Heart right ventricle (tissue), 16 donors: ENCODE results near the gene MATR3. TPM values are rescaled to one million over a fixed set of nuclear protein-coding genes. Genes with fewer than 3 reads are reported as not detected.
A peak's percentile ranks its signal among the peaks of the same experiment; 100 is the strongest.

ENCODE experiments used
- ATAC-seq, 8 donors: fragments of 200-7000 bp; cut with Tn5 transposase; one replicate each; pipeline ENCODE4 v1.9.1; 2020; ENCODE audit warnings: mild to moderate bottlenecking in 8 of 8, moderate library complexity in 8 of 8, moderate number of reproducible peaks in 1 of 8
- DNase-seq, 2 donors: peaks; one replicate each; pipeline ENCODE4 v3.0.0-alpha.2; 2020
- H3K27ac ChIP-seq, 10 donors: fragments of 200-600 bp; sonication (generic) in 2 of 10; one replicate each; pipeline versions ENCODE4 v1.5.0 to v1.8.0; 2020 to 2022; ENCODE audit warnings: mild to moderate bottlenecking in 3 of 10
- H3K27me3 ChIP-seq, 7 donors: fragments of 200-600 bp; one replicate each; pipeline ENCODE4 v1.8.0; 2021 to 2022; ENCODE audit warnings: mild to moderate bottlenecking in 2 of 7
- H3K36me3 ChIP-seq, 9 donors: fragments of 200-600 bp; sonication (generic) in 1 of 9; one replicate each; pipeline versions ENCODE4 v1.5.0 to v1.8.0; 2020 to 2022; ENCODE audit warnings: mild to moderate bottlenecking in 2 of 9
- H3K4me1 ChIP-seq, 9 donors: fragments of 200-600 bp; sonication (generic) in 1 of 9; one replicate each; pipeline versions ENCODE4 v1.5.0 to v1.8.0; 2020 to 2022; ENCODE audit warnings: mild to moderate bottlenecking in 4 of 9
- H3K4me3 ChIP-seq, 10 donors: fragments of 200-600 bp; sonication (generic) in 2 of 10; one replicate each; pipeline versions ENCODE4 v1.5.0 to v1.8.0; 2020 to 2022; ENCODE audit warnings: mild to moderate bottlenecking in 7 of 10, moderate library complexity in 2 of 10
- H3K9me3 ChIP-seq, 11 donors: fragments of 200-600 bp in 10 of 11; sonication (generic) in 2 of 11; one replicate each; pipeline versions ENCODE4 v1.5.0 to v1.8.0; 2013 to 2022; ENCODE audit warnings: mild to moderate bottlenecking in 2 of 11, control low read depth in 1 of 11, moderate library complexity in 1 of 11
- CTCF ChIP-seq, 9 donors: fragments of 200-600 bp; sonication (generic) in 2 of 9; IDR thresholded peaks; one replicate each; pipeline versions ENCODE4 v1.5.0 to v1.8.0; 2021 to 2022; ENCODE audit warnings: antibody characterized with exemption in 9 of 9, mild to moderate bottlenecking in 5 of 9, moderate library complexity in 1 of 9
- WGBS, 2 donors: extraction: QIAGEN DNeasy Blood & Tissue Kit; methylation state at CpG; one replicate each; pipeline ENCODE4 v1.1.7; 2013; ENCODE audit warnings: inconsistent platforms in 1 of 2; 5-methylcytosine and 5-hydroxymethylcytosine counted together
- intact Hi-C, 10 donors: fragments of 100-400 bp; cut with DNase I; formaldehyde crosslinking; loops; one replicate each; pipeline versions ENCODE4 v1.11.1 to v1.14.2; 2022
- polyA plus RNA-seq, 2 donors: library from polyadenylated mRNA; stranded (reverse); fragments of 200-250 nt; gene quantifications; one replicate each; pipeline ENCODE4 v1.2.3, GENCODE V29; 2013
- total RNA-seq, 10 donors: library from RNA; stranded (reverse); fragmentation: NEBNext Ultra II Directional in 3 of 10; extraction: Animal tissue kit (Norgen Biotek cat#: 25700) in 3 of 10; gene quantifications; one replicate each; pipeline versions ENCODE4 v1.2.1 to v1.2.4, GENCODE V29; 2021 to 2023
- donor health status: Arrhythmogenic right ventricular cardiomyopathy.
- donor health status: ischemic (EF 13 %, LVEDD 7.1; RV severe dilation, severe dysfunction).
- donor health status: healthy with polysubstance abuse.
- donor health status: DM: no; HTN: yes; CAD: no.
- donor health status: DM: no; HTN: no; CAD: no.
- donor health status: ischemic (EF 25% LVEDD 6.9; RV normal size, moderate dysfunction).
- donor health status: ischemic (EF 25% LVEDD 5.7; RV mildly dilated, moderate dysfunction).
- donor health status: healthy.
- donor health status: DM: yes; HTN: yes; CAD: no.
- donor health status: Ischemic cardiomyopathy.
- donor health status: ischemic (EF 35%, LVEDD 5.7; RV mildly dilated, moderate dysfunction).
- donor health status: nonischemic (EF 11% LVEDD 7.7; RV severe dilation, severe dysfunction).
- donor health status: DM: yes; HTN: yes; CAD: no.
- donor health status: PGD.
- donor health status: ischemic (EF 29% LVEDD 5.4; RV normal size, mild dysfunction).
- donor health status: nonischemic (EF 23%, LVEDD 6.1; RV moderate dilation, normal function).

Gene MATR3
- total and polyA plus RNA-seq, 12 donors: 86.8 to 209 (median 167) TPM

GRCh38 chr5:139299486-139299885, 5.9 kb downstream of the MATR3 start:
- Histone ChIP-seq H3K9me3 (no peaks in the 10 kb centered on the region), H3K27ac (no peak overlapping the region), H3K27me3 (no peaks in the 10 kb centered on the region), H3K4me1 (peaks cover 9 to 98% (median 93%) of the 10 kb centered on the region in 9 donors), H3K36me3 (peaks cover 0 to 6% (median 0%) of the 10 kb centered on the region in 9 donors), H3K4me3 (no peak overlapping the region)
- no peak for TF ChIP-seq CTCF (IDR thresholded peaks at IDR 0.05)
- ATAC-seq (peak in 1 of 8 donors; percentile 17), DNase-seq (no peak)
- WGBS, 2 donors: 53 to 57% methylated on average over 4 of the region's 4 CpGs
- intact Hi-C loops: loop anchor here in 2 of 10 donors (5.0 kb wide), 2 partner anchors 43 to 93 kb away; partner anchors contain the start of gene PAIP2 (in 2 of the 2)

GRCh38 chr5:139301808-139302499, 8.4 kb downstream of the MATR3 start:
- Histone ChIP-seq H3K4me3 (no peak overlapping the region), H3K27ac (peak overlapping the region in 2 of 10 donors; percentile 5 to 18), H3K9me3 (no peaks in the 10 kb centered on the region), H3K36me3 (peaks cover 0 to 6% (median 0%) of the 10 kb centered on the region in 9 donors), H3K27me3 (no peaks in the 10 kb centered on the region), H3K4me1 (peaks cover 5 to 100% (median 97%) of the 10 kb centered on the region in 9 donors)
- no peak for DNase-seq
- TF ChIP-seq CTCF (IDR thresholded peaks at IDR 0.05): no peak
- intact Hi-C loops: no loop called here
- no peak for ATAC-seq
- WGBS, 2 donors: 37 to 47% methylated on average over 7 of the region's 7 CpGs

GRCh38 chr5:139304391-139305324, 11.1 kb downstream of the MATR3 start:
- H3K36me3 ChIP-seq: peaks cover 0 to 6% (median 0%) of the 10 kb centered on the region in 9 donors
- no peak for TF ChIP-seq CTCF (IDR thresholded peaks at IDR 0.05)
- ATAC-seq: no peak
- WGBS, 2 donors: 45 to 52% methylated on average over 3 of the region's 3 CpGs
- H3K9me3 ChIP-seq: no peaks in the 10 kb centered on the region
- no peak overlapping the region for H3K4me3 ChIP-seq
- H3K27ac ChIP-seq: no peak overlapping the region
- H3K4me1 ChIP-seq: peaks cover 11 to 100% (median 97%) of the 10 kb centered on the region in 9 donors
- intact Hi-C loops: no loop called here
- no peaks in the 10 kb centered on the region for H3K27me3 ChIP-seq
- no peak for DNase-seq

- no peaks in the 10 kb centered on the region for H3K27me3 ChIP-seq
- WGBS, 2 donors: 31 to 47% methylated on average over 1 of the region's 1 CpG
- H3K4me3 ChIP-seq: no peak overlapping the region
- DNase-seq (no peak), ATAC-seq (no peak)
- intact Hi-C loops: no loop called here
- no peak for TF ChIP-seq CTCF (IDR thresholded peaks at IDR 0.05)
- peaks cover 6 to 100% (median 97%) of the 10 kb centered on the region in 9 donors for H3K4me1 ChIP-seq
- peaks cover 0 to 6% (median 0%) of the 10 kb centered on the region in 9 donors for H3K36me3 ChIP-seq
- H3K27ac ChIP-seq: no peak overlapping the region
- H3K9me3 ChIP-seq: no peaks in the 10 kb centered on the region
Observed at GRCh38 chr5:139306197-139306596, 12.7 kb downstream of the MATR3 start.
